MCF 10A (cell line): Measurements from ENCODE around the gene CASK. TPM values are rescaled to one million over a fixed set of nuclear protein-coding genes. Genes with fewer than 3 reads are reported as not detected.

ENCODE experiments used
- BruUV-seq: library from RNA; stranded (reverse); fragments of 400-500 nt; replicated peaks from 2 replicates; lab custom pipeline; 2021; lab: Mats Ljungman, UMichigan
- CTCF ChIA-PET: fragments of 300-600 bp; sonication (Branson Sonifier 250); formaldehyde crosslinking; extraction: SDS; loops from one replicate; lab custom pipeline; 2021; ENCODE audit warnings: antibody characterized with exemption, inconsistent platforms; lab: Yijun Ruan, JAX
- POLR2A ChIA-PET: fragments of 300-600, 350-650 bp; sonication (Branson Sonifier 250); formaldehyde crosslinking; extraction: SDS; loops from one replicate; lab custom pipeline; 2020; ENCODE audit warnings: antibody characterized with exemption, inconsistent platforms; lab: Yijun Ruan, JAX
- DNase-seq: peaks from one replicate; pipeline ENCODE4 v3.0.0-alpha.2; 2018; ENCODE audit not compliant: unreplicated experiment
- H3K27ac Mint-ChIP-seq: one replicate; pipeline ENCODE4 v1.8.0; 2022; ENCODE audit warnings: mild to moderate bottlenecking, low read depth, mixed read lengths; ENCODE audit not compliant: unreplicated experiment
- H3K27me3 Mint-ChIP-seq: one replicate; pipeline ENCODE4 v1.8.0; 2022; ENCODE audit warnings: mixed read lengths; ENCODE audit not compliant: insufficient read depth, unreplicated experiment
- H3K36me3 Mint-ChIP-seq: one replicate; pipeline ENCODE4 v1.8.0; 2022; ENCODE audit warnings: mild to moderate bottlenecking, moderate library complexity, mixed read lengths; ENCODE audit not compliant: insufficient read depth, unreplicated experiment
- H3K4me1 Mint-ChIP-seq: one replicate; pipeline ENCODE4 v1.8.0; 2022; ENCODE audit warnings: mixed read lengths; ENCODE audit not compliant: insufficient read depth, unreplicated experiment
- H3K4me3 Mint-ChIP-seq: one replicate; pipeline ENCODE4 v1.8.0; 2022; ENCODE audit warnings: mild to moderate bottlenecking, moderate library complexity, mixed read lengths; ENCODE audit not compliant: unreplicated experiment
- H3K9me3 Mint-ChIP-seq: one replicate; pipeline ENCODE4 v1.8.0; 2022; ENCODE audit warnings: mixed read lengths; ENCODE audit not compliant: unreplicated experiment
- intact Hi-C: fragments of 100-400 bp; cut with micrococcal nuclease; formaldehyde crosslinking; loops from 2 replicates; pipeline ENCODE4 v1.14.1; 2022
- total RNA-seq: library from RNA; stranded (reverse); gene quantifications from 2 replicates; pipeline ENCODE4 v1.2.3, GENCODE V29; 2022
- TF ChIP-seq, protein P1 (sequence below): fragments of 200-600 bp; IDR thresholded peaks from one replicate; pipeline ENCODE4 v1.8.0; 2022; ENCODE audit warnings: antibody characterized with exemption, mild to moderate bottlenecking; ENCODE audit not compliant: unreplicated experiment

The CASK gene
- total RNA-seq, 1 experiment from 2014 or later = 34.9 TPM

DNA sequence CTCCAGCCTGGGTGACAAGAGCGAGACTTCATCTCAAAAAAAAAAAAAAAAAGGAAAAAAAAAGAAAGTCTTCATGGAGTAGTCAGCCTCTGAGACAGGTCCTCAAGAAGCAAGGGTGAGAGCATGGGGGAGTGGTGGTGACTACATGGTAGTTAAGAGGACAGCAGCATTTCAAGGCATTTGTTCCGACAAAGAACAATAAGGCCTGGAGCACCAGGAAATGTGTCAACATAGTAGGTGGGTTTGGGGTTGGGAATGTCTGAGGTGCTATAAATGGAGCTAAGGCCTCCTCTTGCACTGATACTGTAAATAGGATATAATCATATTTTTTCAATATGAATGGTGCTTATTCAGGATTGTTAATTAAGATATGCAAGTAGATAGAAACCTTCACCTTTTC is 165.0 kb downstream of the CASK start:
- ChIA-PET CTCF (interaction anchor here (2.2 kb wide), 1 partner anchor 578 kb away, joined by 11 read pairs; no protein-coding TSS in a partner anchor), POLR2A (no interaction called here)
- Mint-ChIP-seq H3K27ac (no peak overlapping the region), H3K36me3 (no peaks in the 10 kb centered on the region), H3K4me3 (no peak overlapping the region), H3K27me3 (peaks cover 29% of the 10 kb centered on the region), H3K4me1 (no peaks in the 10 kb centered on the region), H3K9me3 (no peaks in the 10 kb centered on the region)
- no TSS peak for BruUV-seq
- DNase-seq = no peak
- TF ChIP-seq, protein P1, sequence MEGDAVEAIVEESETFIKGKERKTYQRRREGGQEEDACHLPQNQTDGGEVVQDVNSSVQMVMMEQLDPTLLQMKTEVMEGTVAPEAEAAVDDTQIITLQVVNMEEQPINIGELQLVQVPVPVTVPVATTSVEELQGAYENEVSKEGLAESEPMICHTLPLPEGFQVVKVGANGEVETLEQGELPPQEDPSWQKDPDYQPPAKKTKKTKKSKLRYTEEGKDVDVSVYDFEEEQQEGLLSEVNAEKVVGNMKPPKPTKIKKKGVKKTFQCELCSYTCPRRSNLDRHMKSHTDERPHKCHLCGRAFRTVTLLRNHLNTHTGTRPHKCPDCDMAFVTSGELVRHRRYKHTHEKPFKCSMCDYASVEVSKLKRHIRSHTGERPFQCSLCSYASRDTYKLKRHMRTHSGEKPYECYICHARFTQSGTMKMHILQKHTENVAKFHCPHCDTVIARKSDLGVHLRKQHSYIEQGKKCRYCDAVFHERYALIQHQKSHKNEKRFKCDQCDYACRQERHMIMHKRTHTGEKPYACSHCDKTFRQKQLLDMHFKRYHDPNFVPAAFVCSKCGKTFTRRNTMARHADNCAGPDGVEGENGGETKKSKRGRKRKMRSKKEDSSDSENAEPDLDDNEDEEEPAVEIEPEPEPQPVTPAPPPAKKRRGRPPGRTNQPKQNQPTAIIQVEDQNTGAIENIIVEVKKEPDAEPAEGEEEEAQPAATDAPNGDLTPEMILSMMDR = no peak
- intact Hi-C loops = loop anchor here (2.0 kb wide), 1 partner anchor 200 kb away; no protein-coding TSS in a partner anchor

DNA sequence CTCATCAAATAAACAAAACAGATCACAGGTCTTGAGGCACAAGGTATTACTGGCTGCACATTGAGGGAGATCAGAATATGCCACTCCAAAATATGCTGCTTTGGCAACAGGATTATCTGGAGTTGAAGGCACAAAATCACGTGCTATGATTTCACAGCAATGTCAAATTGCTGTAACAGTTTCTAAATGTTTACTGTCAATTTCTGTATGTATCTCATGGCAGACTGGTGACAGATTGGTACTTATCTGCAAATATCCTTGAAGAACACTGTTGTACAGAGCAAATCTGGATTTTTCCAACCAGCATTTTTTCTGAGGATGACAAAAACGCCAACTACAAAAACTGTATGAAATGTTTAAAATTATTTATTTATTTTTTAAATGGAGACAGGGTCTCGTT is 172.6 kb downstream of the CASK start:
- BruUV-seq = no TSS peak
- TF ChIP-seq, protein P1 = no peak
- no peak overlapping the region for H3K27ac Mint-ChIP-seq
- H3K4me3 Mint-ChIP-seq = no peak overlapping the region
- H3K9me3 Mint-ChIP-seq = no peaks in the 10 kb centered on the region
- POLR2A ChIA-PET = no interaction called here
- H3K36me3 Mint-ChIP-seq = no peaks in the 10 kb centered on the region
- intact Hi-C loops = no loop called here
- DNase-seq = no peak
- H3K4me1 Mint-ChIP-seq = no peaks in the 10 kb centered on the region
- H3K27me3 Mint-ChIP-seq = peaks cover 17% of the 10 kb centered on the region
- CTCF ChIA-PET = interaction anchor here (0.7 kb wide), 1 partner anchor 1943 kb away, joined by 4 read pairs; no protein-coding TSS in a partner anchor

DNA sequence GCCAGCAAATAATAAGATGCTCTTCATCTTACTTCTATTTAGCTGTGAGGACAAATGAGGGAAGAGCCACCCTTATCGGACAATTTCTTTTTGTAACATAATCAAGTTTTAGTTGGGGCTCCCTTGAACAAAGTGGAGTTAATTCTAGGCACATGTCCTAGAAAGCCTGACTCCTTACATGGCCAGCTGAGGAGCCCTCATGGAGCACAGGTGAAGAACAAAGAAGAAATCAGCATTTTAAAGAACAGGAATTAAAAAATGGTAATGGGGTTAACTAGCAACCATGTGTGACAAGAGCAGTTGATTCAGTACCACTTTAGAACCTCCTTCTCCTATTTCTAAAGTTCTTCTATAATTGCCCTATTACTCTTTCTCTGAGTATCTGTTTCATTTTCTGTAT is 183.5 kb downstream of the CASK start:
- CTCF ChIA-PET = interaction anchor here (1.0 kb wide), 1 partner anchor 11 kb away, joined by 3 read pairs; no protein-coding TSS in a partner anchor
- POLR2A ChIA-PET = no interaction called here

DNA sequence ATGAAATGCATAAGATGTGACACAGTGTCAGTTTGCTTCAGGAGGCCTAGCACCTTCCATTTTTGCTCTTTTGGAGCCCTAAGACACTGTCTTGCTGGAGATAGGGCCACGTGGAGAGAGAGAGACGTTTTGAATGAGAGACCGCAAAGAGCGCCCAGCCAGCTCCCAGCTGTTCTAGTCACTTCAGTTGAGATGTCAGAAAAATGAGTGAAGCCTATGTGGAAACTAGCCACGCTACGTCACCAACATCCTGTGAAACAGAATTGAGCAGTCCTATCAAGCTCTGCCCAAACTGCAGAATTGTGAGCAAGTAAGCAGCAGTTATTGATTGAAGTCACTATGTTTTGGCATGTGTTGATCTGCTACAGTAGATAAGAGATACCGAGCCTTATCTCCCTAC is 186.3 kb downstream of the CASK start:
- H3K36me3 Mint-ChIP-seq = no peaks in the 10 kb centered on the region
- H3K27me3 Mint-ChIP-seq = peaks cover 34% of the 10 kb centered on the region
- H3K9me3 Mint-ChIP-seq = no peaks in the 10 kb centered on the region
- no peaks in the 10 kb centered on the region for H3K4me1 Mint-ChIP-seq
- CTCF ChIA-PET = interaction anchor here (0.5 to 0.7 kb wide), 3 partner anchors 177 to 1222 kb away, joined by 3 read pairs; no protein-coding TSS in a partner anchor
- H3K27ac Mint-ChIP-seq = no peak overlapping the region
- H3K4me3 Mint-ChIP-seq = no peak overlapping the region
- POLR2A ChIA-PET = no interaction called here
- TF ChIP-seq, protein P1 = no peak
- intact Hi-C loops = loop anchor here (10.0 kb wide), 1 partner anchor 462 kb away; no protein-coding TSS in a partner anchor
- DNase-seq = no peak
- BruUV-seq = no TSS peak

More for the DNA sequence above, 183.5 kb downstream of the CASK start:
- intact Hi-C loops = loop anchor here (10.0 kb wide), 1 partner anchor 465 kb away; no protein-coding TSS in a partner anchor
- Mint-ChIP-seq H3K4me3 (no peak overlapping the region), H3K27me3 (peaks cover 54% of the 10 kb centered on the region), H3K36me3 (peaks cover 6% of the 10 kb centered on the region), H3K9me3 (no peaks in the 10 kb centered on the region), H3K4me1 (no peaks in the 10 kb centered on the region), H3K27ac (no peak overlapping the region)
- no TSS peak for BruUV-seq
- TF ChIP-seq, protein P1 = no peak
- no peak for DNase-seq
